ENCODE measurements around the gene CDKN1C.

- TF ChIP-seq PBX3 (CRISPR knock-in tag; IDR thresholded peaks at IDR 0.05) (no peak), SP2 (tag by site-specific recombination; IDR thresholded peaks at IDR 0.05) (no peak), CTCF (tag by site-specific recombination; IDR thresholded peaks at IDR 0.05) (no peak), ZNF747 (tag by site-specific recombination; IDR thresholded peaks at IDR 0.05) (no peak), ZNF416 (tag by site-specific recombination; IDR thresholded peaks at IDR 0.05) (no peak)
These were observed 22.6 kb upstream of the CDKN1C start for GRCh38 chr11:2908130-2908529.
